ENCODE data around the gene PDHA1. TPM values are rescaled to one million over a fixed set of nuclear protein-coding genes. Genes with fewer than 3 reads are reported as not detected.
A peak's percentile ranks its signal among the peaks of the same experiment; 100 is the strongest.

PDHA1 gene
- total RNA-seq, 1 experiment from 2014 or later: 126 TPM

DNA sequence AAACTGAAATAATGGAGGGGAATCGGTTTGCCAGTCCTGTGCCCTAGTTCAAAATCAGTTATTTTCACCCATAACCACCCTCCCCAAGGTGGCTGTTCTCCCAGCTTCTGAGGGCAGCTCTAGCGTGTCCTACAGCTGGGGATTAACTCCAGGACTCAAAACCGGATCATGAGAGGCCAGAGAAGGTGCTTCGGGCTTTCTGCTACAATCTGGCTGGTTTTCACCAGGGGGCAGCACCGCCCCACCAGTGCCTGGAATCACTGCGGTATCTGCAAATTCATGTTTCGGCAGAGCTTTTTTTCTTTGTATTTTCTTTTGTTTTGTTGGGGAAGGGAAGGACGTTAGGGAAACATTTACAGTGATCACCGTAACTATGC is 28.4 kb downstream of the PDHA1 start:
- in situ Hi-C loops (cut with HindIII; ENCODE audit: low pct_unique_long_range_greater_than_20kb, low sequenced_read_pairs): no loop called here

DNA sequence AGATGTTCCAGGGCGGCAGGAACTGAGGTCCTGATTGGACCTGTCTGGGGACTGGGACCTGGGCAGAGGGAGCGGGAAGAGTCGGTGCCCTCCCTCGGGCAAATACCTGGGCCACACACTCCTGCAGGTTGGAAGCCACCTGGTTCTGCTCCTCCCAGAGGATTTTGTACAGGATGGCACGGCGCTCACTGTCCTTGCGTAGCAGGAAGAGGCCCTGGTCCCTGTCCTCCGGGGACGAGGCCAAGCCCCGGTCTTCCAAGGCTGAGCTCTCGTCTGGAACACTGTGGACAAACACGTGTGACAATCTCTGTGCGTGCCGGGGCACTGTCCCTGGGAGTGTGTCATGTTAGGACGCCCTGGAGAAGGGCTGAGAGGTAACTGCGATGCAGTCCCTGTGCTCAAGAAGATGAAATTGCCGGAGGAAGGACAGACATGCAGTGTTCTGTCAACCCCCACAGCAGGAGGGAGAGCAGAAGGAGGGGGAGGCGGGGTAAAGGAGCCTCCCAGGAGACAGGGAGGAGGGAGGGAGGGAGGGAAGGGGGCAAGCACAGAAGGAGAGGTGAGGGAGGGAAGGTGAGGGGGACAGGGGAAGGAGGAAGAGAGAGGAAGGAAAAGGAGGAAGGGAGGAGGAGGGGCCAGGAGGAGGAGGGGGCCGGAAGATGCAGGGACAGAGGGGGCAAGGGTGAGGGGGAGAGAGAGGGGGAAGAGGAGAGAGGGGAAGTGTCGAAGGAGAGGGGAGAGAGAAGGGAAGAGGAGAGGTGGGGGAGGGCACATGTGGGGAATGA is 29.0 kb downstream of the PDHA1 start:
- in situ Hi-C loops (cut with HindIII; ENCODE audit: low pct_unique_long_range_greater_than_20kb, low sequenced_read_pairs): no loop called here
- DNase-seq (ENCODE audit: low read depth): no peak

More for the DNA sequence above, 28.4 kb downstream of the PDHA1 start:
- peak; percentile 8 for DNase-seq (ENCODE audit: low read depth)

DNA sequence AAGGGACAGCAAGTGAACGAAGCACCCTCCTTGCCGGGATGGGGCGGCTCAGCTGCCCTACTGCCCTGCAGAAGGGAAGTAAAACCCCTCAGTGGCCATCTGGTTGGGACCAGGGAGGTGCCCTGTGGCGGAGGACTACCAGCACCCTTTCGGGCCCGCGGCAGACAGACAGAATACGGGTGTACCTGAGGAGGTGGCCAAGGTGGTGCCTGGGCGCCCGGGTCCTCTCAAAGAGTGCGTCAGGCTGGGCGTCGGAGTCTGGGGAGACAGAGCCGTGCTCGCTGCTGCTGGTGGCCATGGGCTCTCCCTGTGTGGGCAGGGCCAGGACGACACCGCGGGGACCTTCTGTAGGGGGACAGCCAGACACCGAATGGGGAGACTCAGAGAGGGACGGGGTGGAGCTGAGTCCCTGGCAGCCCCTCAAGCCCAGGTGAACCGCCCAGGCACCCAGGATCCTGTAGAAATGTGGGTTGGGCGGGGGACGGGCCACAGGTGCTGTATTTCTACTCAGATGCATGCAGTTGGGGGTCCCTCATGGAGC is 29.7 kb downstream of the PDHA1 start:
- DNase-seq (ENCODE audit: low read depth): no peak
- in situ Hi-C loops (cut with HindIII; ENCODE audit: low pct_unique_long_range_greater_than_20kb, low sequenced_read_pairs): no loop called here

DNA sequence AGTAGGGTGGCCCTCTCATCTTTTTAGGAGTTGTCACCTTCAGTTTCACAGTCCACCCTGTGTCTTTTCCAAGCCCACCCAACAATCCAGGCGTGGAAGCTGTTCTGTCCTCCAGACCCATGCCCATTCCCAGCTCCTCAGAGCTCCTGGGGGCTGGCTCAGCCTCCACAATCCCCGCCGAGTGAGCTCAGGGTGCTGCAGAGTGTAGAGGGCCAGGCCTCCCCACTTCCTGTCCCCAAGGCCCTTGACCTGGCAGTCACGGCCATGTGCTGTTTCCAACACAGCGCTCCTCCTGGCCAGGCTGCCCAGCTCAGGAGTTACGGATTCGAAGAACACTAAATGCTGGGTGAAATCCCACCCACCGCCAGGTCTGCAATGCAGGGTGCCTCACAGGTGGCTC is 31.8 kb downstream of the PDHA1 start:
- in situ Hi-C loops (cut with HindIII; ENCODE audit: low pct_unique_long_range_greater_than_20kb, low sequenced_read_pairs): no loop called here
- DNase-seq (ENCODE audit: low read depth): no peak

DNA sequence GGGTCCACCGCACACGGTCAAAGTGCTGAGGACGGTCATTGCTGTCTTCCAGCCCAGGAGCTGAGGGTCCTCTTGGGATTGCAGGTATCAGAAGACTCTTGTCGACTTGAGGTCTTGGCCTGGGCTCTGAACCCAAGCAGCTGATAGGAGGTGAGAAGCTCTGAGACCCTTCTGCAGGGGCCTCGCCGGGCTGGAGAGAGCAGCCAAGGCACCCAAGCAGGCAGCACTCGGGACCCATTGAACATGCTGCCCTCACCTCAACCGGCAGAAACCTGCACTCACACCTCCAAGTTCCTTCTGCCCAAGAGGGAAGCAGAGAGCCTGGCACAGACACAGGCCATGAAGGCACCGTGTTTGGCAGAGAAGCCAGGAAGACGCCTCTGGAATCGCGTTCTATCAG is 34.1 kb downstream of the PDHA1 start:
- DNase-seq (ENCODE audit: low read depth): no peak
- in situ Hi-C loops (cut with HindIII; ENCODE audit: low pct_unique_long_range_greater_than_20kb, low sequenced_read_pairs): no loop called here

DNA sequence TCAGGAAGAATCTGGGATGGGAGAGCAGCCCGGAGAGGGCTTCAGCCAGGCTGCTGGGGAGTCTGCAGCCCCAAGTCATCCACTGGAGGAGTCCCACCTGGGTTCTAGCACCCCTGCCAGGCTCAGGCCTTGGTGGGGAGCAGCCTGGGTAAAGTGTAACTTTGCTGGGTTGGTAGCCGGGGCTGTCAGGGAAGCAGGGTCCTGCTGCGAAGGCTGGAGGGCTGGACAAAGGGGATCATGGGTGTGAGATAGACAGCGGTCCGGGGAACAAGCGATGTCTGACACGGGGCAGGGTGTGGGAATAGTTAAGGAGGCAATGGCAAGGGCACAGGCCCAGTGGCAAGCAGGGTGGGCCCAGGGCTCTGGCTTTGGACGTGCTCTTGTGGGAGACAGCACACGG is 37.6 kb downstream of the PDHA1 start:
- DNase-seq (ENCODE audit: low read depth): no peak
- in situ Hi-C loops (cut with HindIII; ENCODE audit: low pct_unique_long_range_greater_than_20kb, low sequenced_read_pairs): no loop called here

DNA sequence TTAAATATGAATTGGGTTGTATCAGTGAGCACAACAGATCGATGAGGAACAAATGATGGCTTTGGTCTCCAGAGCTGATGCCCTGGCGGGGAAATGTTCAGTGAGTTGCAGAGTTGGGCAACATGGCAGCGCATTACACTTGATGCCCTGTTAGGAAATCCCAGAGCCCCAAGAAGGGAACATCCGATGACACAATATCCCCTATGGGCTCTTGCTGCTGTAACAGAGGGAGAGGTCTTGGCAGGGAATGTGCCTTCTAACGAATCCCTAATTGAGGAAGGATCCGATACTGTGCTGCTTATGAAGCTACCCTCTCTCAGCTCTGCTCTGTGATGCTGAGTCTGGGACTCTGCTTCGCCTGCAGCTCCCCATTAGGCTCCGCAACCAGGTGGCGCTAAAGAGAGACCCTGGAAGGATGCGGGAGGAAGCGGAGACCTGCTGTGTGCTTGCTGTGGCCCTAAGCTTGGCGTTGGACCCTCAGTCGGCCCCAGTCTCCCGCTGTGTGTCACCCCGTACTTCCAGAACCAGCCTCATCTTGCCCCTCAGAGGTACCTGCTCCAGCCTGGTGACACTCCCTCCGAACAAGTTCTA is 38.9 kb downstream of the PDHA1 start:
- in situ Hi-C loops (cut with HindIII; ENCODE audit: low pct_unique_long_range_greater_than_20kb, low sequenced_read_pairs): no loop called here
- DNase-seq (ENCODE audit: low read depth): no peak

DNA sequence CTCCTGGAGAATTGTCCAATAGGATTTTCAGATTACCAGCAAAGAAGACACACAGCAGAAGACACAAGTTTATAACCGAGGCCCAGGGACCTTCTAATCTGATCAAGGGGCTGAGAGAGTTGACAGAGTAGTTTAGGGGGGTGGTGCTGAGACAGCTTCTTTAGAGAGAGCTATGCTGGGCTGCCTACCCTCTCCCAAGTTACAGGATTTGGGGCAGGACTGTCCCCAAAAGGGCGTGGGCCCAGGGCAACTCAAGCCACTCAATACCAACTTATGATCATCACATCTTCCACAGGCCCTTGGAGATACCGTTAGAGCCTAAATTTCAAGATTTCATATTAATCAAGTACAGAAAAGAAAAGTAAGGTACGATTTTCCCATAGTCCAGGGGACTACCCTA is 43.0 kb downstream of the PDHA1 start:
- DNase-seq (ENCODE audit: low read depth): no peak
- in situ Hi-C loops (cut with HindIII; ENCODE audit: low pct_unique_long_range_greater_than_20kb, low sequenced_read_pairs): no loop called here

DNA sequence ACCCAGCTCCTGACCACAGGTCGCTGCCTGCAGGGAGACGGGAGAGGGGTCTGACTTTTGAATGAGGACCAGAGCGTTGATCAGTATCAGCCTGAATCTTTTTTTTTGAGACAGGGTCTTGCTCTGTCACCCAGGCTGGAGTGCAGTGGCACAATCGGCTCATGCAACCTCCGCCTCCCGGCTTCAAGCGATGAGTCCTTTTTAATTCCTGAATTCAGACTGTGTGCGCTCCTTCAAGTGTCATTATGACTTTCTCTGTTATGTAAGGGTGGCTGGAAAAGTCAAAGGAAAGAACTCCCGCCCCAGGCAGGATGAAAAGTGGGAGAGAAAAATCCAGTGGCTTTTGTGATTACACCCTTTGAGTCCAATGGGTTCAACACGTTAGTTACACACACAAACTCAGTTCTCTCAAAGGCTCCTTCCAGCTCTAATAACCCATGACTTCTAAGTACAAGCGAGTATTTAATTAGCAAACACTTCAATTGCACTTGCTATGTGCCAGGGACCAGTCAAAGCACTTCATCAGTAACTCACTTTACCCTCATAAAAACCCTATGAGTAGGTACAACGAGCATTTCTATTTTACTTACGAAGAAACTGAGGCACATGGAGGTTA is 44.4 kb downstream of the PDHA1 start:
- in situ Hi-C loops (cut with HindIII; ENCODE audit: low pct_unique_long_range_greater_than_20kb, low sequenced_read_pairs): no loop called here
- no peak for DNase-seq (ENCODE audit: low read depth)

DNA sequence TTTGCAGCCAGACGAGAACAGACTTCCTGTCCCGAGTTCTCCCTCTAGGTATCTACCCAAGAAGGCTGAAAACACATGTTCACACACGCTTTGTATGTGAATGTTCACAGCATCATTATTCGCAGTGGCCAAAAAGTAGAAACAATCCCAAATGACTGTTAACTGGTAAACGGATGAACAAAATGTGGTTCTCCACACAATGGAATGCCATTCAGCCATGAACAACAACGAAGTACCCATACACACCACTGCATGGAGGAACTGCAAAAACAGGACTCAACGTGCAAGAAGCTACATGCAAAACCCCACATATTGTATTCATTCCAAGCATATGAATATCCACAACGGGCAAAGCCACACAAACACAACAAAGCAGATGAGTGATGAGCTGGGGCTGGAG is 45.0 kb downstream of the PDHA1 start:
- no peak for DNase-seq (ENCODE audit: low read depth)
- in situ Hi-C loops (cut with HindIII; ENCODE audit: low pct_unique_long_range_greater_than_20kb, low sequenced_read_pairs): no loop called here

DNA sequence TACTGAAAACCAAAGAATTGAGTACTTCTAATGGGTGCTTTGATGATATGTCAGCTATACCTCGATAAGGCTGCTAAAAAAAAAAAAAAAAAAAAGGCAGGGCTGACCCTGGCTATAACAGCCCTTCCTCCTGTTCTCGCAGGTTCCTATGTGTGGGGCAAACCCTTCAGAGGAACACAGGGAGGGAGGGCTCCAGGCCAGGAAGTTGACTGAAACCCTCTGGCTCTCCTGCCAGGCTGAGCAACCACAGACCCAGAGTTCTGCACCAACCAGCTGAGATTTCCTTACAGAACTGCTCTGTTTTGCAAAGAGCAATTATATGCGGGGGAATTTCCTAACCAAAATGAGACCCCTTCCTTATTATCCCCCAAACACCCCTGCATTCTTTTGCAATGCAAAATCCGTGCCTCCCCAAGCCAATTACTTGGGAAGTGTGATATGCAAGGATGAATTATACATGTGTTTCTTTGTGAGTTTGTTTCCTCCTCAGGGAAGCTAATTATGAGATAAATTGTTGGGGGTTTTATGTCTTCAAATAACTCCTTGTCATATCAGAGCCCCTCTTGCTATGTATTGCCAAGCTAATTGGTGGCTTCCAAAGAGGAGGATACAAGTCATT is 45.6 kb downstream of the PDHA1 start:
- in situ Hi-C loops (cut with HindIII; ENCODE audit: low pct_unique_long_range_greater_than_20kb, low sequenced_read_pairs): no loop called here
- DNase-seq (ENCODE audit: low read depth): no peak

DNA sequence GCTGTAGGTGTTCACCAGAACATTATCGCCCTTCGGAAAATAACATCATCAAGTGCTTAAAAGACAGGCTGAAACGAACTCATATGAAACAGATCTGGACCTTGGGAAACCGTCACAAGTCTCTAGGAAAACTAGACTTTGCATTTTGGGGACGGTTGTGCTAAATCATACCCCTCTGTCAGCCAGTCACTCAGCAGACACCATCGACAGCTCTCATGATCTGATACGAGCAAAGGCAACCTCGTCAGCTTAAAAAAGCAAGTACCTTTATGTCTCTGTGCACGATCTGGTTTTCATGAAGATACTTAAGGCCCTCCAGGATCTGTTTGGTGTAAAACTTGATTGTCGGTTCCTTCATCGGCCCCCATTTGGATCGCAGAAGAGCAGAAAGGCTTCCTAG is 48.4 kb downstream of the PDHA1 start:
- in situ Hi-C loops (cut with HindIII; ENCODE audit: low pct_unique_long_range_greater_than_20kb, low sequenced_read_pairs): no loop called here

DNA sequence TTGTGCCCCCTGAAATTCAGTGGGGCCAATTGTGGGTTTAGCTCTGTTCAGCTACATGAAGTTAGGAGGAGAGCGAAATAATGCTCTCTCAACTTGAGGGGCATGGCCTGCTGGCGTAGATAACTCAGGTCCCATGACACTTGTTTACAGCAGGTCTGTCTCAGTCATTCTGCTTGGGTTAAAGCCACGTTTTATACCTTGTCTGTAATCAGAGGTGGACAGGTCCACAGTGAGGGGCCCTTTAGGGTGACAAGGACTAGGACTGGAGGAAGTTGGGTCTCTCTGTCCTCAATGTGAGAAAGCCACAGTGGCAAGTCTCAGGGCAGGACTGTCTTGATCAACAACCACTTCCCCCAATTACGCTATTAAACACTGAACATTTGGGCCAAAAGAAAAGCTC is 49.0 kb downstream of the PDHA1 start:
- DNase-seq (ENCODE audit: low read depth): no peak
- in situ Hi-C loops (cut with HindIII; ENCODE audit: low pct_unique_long_range_greater_than_20kb, low sequenced_read_pairs): no loop called here

More for the DNA sequence above, 48.4 kb downstream of the PDHA1 start:
- DNase-seq (ENCODE audit: low read depth): no peak

DNA sequence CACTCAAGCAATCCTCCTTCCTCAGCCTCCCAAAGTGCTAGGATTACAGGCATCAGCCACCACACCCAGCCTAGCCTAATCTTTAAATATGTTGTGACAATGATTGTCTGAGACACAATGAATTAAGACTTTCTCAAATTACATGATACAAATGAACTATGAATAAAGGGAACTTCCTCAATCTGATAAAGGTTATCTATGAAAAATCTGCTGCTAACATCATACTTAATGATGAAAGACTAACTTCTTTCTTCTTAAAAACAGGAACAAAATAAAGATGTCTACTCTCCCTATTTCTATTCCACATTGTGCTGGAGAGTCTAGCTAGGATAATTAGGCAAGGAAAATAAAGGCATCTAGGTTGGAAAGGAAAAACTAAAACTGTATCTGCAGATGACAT is 60.0 kb downstream of the PDHA1 start:
- in situ Hi-C loops (cut with HindIII; ENCODE audit: low pct_unique_long_range_greater_than_20kb, low sequenced_read_pairs): no loop called here
- no peak for DNase-seq (ENCODE audit: low read depth)

DNA sequence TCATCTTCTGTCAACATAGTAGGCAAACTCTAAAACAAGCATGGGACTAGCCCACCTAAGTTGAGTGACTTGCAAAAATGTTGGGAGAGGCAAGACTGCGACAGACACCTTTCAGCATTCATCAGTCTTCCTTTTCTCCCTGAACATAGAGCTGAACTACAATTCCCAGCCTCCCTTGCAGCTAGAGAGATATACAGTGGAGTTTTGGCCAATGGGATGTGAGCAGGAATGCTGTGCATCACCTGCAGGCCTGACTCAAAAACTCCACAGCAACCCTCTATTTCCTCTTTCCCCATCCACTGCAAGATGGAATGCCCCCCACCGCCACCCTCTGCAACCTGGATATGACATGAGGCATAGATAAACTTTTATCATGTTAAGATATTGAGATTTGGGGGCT is 66.5 kb downstream of the PDHA1 start:
- DNase-seq (ENCODE audit: low read depth): no peak
- in situ Hi-C loops (cut with HindIII; ENCODE audit: low pct_unique_long_range_greater_than_20kb, low sequenced_read_pairs): no loop called here

Other genes with a start within 250 kb of the PDHA1 start
- gene ADGRG2, start 221.5 kb upstream of the PDHA1 start, total RNA-seq (2014; rRNA removed; shearing (Covaris generic); ENCODE audit: low replicate concordance): 34.1 and 38.6 TPM in 2 replicates
- gene MAP3K15, start 171.6 kb downstream of the PDHA1 start, total RNA-seq (2014; rRNA removed; shearing (Covaris generic); ENCODE audit: low replicate concordance): 0.70 and 1.6 TPM in 2 replicates

All from Caki2 (cell line).